ENCODE measurements around the gene CDC42BPB. TPM values are rescaled to one million over a fixed set of nuclear protein-coding genes. Genes with fewer than 3 reads are reported as not detected.

Gene CDC42BPB
- total RNA-seq, 1 donor = 118 TPM

DNA sequence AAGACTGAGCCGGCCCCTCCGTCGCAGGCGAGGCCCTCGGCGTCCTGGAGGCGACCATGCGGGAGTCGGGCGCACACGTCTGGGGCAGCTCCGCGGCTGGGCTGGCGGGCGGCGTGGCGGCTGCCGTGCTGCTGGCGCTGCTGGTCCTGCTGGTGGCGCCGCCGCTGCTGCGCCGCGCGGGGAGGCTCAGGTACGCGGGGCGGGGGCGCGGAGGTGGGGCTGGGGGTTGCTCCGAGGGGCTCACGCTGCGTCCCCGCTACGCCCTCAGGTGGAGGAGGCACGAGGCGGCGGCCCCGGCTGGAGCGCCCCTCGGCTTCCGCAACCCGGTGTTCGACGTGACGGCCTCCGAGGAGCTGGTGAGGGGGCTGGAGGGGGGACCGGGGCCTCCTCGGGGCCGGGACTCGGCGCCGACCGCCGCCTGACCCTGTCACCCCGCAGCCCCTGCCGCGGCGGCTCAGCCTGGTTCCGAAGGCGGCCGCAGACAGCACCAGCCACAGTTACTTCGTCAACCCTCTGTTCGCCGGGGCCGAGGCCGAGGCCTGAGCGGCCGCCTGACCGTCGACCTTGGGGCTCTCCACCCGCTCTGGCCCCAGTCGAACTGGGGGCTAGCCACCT is 127.1 kb downstream of the CDC42BPB start:
- Histone ChIP-seq H3K4me1 (ENCODE audit: insufficient read depth, low read length) (peaks cover 6% of the 10 kb centered on the region), H3K27ac (ENCODE audit: low read depth, low read length) (no peak overlapping the region), H3K9me3 (ENCODE audit: low read depth, low read length) (no peaks in the 10 kb centered on the region), H3K36me3 (ENCODE audit: insufficient read depth, low read length) (peaks cover 3% of the 10 kb centered on the region), H4K20me1 (ENCODE audit: insufficient read depth, low read length) (peaks cover 25% of the 10 kb centered on the region), H2AFZ (ENCODE audit: low read length) (no peak overlapping the region), H3K4me2 (ENCODE audit: insufficient read depth, low read length) (no peak overlapping the region), H3K4me3 (ENCODE audit: insufficient read depth, low read length) (no peak overlapping the region), H3K27me3 (ENCODE audit: insufficient read depth, low read length) (peaks cover 54% of the 10 kb centered on the region), H3K79me2 (ENCODE audit: insufficient read depth, low read length) (no peaks in the 10 kb centered on the region)
- peak; percentile 93 for DNase-seq (ENCODE audit: insufficient read length, low spot score, missing footprints)
- TF ChIP-seq, protein P1, sequence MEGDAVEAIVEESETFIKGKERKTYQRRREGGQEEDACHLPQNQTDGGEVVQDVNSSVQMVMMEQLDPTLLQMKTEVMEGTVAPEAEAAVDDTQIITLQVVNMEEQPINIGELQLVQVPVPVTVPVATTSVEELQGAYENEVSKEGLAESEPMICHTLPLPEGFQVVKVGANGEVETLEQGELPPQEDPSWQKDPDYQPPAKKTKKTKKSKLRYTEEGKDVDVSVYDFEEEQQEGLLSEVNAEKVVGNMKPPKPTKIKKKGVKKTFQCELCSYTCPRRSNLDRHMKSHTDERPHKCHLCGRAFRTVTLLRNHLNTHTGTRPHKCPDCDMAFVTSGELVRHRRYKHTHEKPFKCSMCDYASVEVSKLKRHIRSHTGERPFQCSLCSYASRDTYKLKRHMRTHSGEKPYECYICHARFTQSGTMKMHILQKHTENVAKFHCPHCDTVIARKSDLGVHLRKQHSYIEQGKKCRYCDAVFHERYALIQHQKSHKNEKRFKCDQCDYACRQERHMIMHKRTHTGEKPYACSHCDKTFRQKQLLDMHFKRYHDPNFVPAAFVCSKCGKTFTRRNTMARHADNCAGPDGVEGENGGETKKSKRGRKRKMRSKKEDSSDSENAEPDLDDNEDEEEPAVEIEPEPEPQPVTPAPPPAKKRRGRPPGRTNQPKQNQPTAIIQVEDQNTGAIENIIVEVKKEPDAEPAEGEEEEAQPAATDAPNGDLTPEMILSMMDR (IDR thresholded peaks at IDR 0.05; ENCODE audit: extremely low read depth, low read depth, low read length) = no peak

DNA sequence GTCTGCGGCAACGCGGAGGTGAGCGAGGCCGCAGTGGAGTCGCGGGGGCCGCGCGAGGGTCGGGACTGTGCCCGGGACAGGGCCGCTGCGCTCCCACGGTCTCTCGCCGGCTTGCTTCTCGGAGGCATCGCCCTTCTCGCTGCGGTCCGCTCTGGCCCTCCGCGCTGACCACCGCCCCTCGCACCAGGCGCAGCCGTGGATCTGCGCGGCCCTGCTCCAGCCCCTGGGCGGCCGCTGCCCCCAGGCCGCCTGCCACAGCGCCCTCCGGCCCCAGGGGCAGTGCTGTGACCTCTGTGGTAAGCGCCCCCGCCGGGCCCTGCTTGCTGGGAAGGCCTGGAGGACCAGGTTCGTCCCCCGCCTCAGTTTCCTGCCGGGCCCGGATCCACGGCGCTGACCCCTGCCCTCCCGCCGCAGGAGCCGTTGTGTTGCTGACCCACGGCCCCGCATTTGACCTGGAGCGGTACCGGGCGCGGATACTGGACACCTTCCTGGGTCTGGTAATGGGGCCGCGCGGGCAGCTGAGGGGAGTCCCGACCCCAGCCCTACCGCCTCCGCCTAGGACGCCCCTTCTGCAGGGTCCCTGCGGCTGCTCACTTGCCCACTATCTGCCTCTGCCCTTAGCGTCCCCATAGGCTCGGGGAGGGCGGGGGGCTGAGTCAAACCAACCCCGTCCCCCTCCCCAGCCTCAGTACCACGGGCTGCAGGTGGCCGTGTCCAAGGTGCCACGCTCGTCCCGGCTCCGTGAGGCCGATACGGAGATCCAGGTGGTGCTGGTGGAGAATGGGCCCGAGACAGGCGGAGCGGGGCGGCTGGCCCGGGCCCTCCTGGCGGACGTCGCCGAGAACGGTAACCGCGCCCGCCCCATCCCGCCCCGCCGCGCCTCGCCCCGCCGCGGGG is 127.9 kb downstream of the CDC42BPB start:
- peak overlapping the region; percentile 43 for H3K4me3 ChIP-seq (ENCODE audit: insufficient read depth, low read length)
- peaks cover 25% of the 10 kb centered on the region for H4K20me1 ChIP-seq (ENCODE audit: insufficient read depth, low read length)
- peak; percentile 88 for DNase-seq (ENCODE audit: insufficient read length, low spot score, missing footprints)
- no peak overlapping the region for H2AFZ ChIP-seq (ENCODE audit: low read length)
- H3K79me2 ChIP-seq (ENCODE audit: insufficient read depth, low read length) = no peaks in the 10 kb centered on the region
- no peaks in the 10 kb centered on the region for H3K9me3 ChIP-seq (ENCODE audit: low read depth, low read length)
- TF ChIP-seq, protein P1 (IDR thresholded peaks at IDR 0.05; ENCODE audit: extremely low read depth, low read depth, low read length) = no peak
- H3K4me2 ChIP-seq (ENCODE audit: insufficient read depth, low read length) = peak overlapping the region; percentile 45
- peaks cover 6% of the 10 kb centered on the region for H3K4me1 ChIP-seq (ENCODE audit: insufficient read depth, low read length)
- H3K27ac ChIP-seq (ENCODE audit: low read depth, low read length) = no peak overlapping the region
- H3K27me3 ChIP-seq (ENCODE audit: insufficient read depth, low read length) = peaks cover 61% of the 10 kb centered on the region
- H3K36me3 ChIP-seq (ENCODE audit: insufficient read depth, low read length) = peaks cover 3% of the 10 kb centered on the region

DNA sequence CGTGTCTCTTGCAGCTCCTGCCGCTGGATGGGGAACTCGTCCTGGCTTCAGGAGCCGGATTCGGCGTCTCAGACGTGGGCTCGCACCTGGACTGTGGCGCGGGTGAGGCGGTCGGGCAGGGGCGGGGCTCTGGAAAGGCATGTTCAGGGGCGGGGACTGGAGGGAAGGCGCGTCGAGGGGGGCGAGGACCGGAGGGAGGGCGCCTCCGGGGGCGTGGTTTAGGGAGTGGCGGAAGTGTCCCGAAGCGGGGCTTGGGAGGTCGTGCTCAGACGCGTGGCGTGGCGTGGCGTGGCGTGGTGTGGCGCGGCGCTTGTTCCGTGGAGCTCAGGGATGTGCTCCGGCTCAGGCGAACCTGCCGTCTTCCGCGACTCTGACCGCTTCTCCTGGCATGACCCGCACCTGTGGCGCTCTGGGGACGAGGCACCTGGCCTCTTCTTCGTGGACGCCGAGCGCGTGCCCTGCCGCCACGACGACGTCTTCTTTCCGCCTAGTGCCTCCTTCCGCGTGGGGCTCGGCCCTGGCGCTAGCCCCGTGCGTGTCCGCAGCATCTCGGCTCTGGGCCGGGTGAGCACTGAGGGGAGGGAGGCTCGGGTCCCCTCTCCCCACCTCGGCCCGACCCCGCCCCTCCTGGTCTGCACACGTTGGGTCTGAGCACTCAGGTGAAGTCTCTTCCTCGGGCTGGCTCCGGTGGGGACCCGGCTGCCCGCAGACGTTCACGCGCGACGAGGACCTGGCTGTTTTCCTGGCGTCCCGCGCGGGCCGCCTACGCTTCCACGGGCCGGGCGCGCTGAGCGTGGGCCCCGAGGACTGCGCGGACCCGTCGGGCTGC is 128.7 kb downstream of the CDC42BPB start:
- Histone ChIP-seq H4K20me1 (ENCODE audit: insufficient read depth, low read length) (peaks cover 22% of the 10 kb centered on the region), H3K36me3 (ENCODE audit: insufficient read depth, low read length) (peaks cover 3% of the 10 kb centered on the region), H3K4me2 (ENCODE audit: insufficient read depth, low read length) (peak overlapping the region; percentile 45), H2AFZ (ENCODE audit: low read length) (no peak overlapping the region), H3K4me3 (ENCODE audit: insufficient read depth, low read length) (peak overlapping the region; percentile 43), H3K9me3 (ENCODE audit: low read depth, low read length) (no peaks in the 10 kb centered on the region), H3K27ac (ENCODE audit: low read depth, low read length) (no peak overlapping the region), H3K4me1 (ENCODE audit: insufficient read depth, low read length) (peaks cover 6% of the 10 kb centered on the region), H3K27me3 (ENCODE audit: insufficient read depth, low read length) (peaks cover 70% of the 10 kb centered on the region), H3K79me2 (ENCODE audit: insufficient read depth, low read length) (no peaks in the 10 kb centered on the region)
- peak; percentile 94 for DNase-seq (ENCODE audit: insufficient read length, low spot score, missing footprints)
- TF ChIP-seq, protein P1 (IDR thresholded peaks at IDR 0.05; ENCODE audit: extremely low read depth, low read depth, low read length) = no peak
